ENCODE results near the gene TPSG1. TPM values are rescaled to one million over a fixed set of nuclear protein-coding genes. Genes with fewer than 3 reads are reported as not detected.
"Not testable (repeated sequence)": the region's sequence is repeated elsewhere in the genome, so short reads cannot be mapped to it uniquely, and the experiment has no call there.

TPSG1 gene
- polyA plus RNA-seq, 1 donor (not counting 4 experiments of a cell fraction or from before 2014, with no cell fraction given) = not detected

- H3K9me1 ChIP-seq (ENCODE audit: control insufficient read depth, extremely low read depth, insufficient read depth, low read length) = no peaks in the 10 kb centered on the region
- H3K9me3 ChIP-seq (ENCODE audit: control insufficient read depth, low read depth, low read length) = no peaks in the 10 kb centered on the region
- no peak for FAIRE-seq
- no peak overlapping the region for H3K27ac ChIP-seq (ENCODE audit: control insufficient read depth, insufficient read depth, low read length)
- H4K20me1 ChIP-seq (ENCODE audit: control insufficient read depth, extremely low read depth, insufficient read depth, low read length) = no peaks in the 10 kb centered on the region
- no peaks in the 10 kb centered on the region for H3K79me2 ChIP-seq (ENCODE audit: control insufficient read depth, insufficient read depth, low read length)
- no peak for DNase-seq (ENCODE audit: low read depth, low spot score)
- TF ChIP-seq CTCF (optimal IDR thresholded peaks at IDR 0.05 in 1 of 3, IDR thresholded peaks at IDR 0.05 in 1 of 3, conservative IDR thresholded peaks at IDR 0.05 in 1 of 3; ENCODE audit: extremely low read depth in 1 of 3, insufficient read depth in 2 of 3, low read length in 3 of 3) = no peak
- no peak for TF ChIP-seq EZH2 (IDR thresholded peaks at IDR 0.05; ENCODE audit: low read length)
- H3K27me3 ChIP-seq (ENCODE audit: control insufficient read depth, extremely low read depth, insufficient read depth, low read length) = no peaks in the 10 kb centered on the region
- dilution Hi-C loops (cut with MboI; ENCODE audit: extremely low pct_ligation_motif_present, low sequenced_read_pairs) = no loop called here
- no peaks in the 10 kb centered on the region for H3K36me3 ChIP-seq (ENCODE audit: control insufficient read depth in 2 of 2, extremely low read depth in 1 of 2, insufficient read depth in 2 of 2, low read length in 2 of 2)
- no peak overlapping the region for H2AFZ ChIP-seq (ENCODE audit: control insufficient read depth, low read length)
- no peaks in the 10 kb centered on the region for H3K4me1 ChIP-seq (ENCODE audit: control insufficient read depth, extremely low read depth, insufficient read depth, low read length)
- H3K9ac ChIP-seq (ENCODE audit: control insufficient read depth, extremely low read depth, insufficient read depth, low read length) = no peak overlapping the region
- H3K4me3 ChIP-seq (ENCODE audit: control insufficient read depth in 2 of 3, extremely low read depth in 1 of 3, insufficient read depth in 2 of 3, low read depth in 1 of 3, low read length in 3 of 3) = no peak overlapping the region
- H3K4me2 ChIP-seq (ENCODE audit: control insufficient read depth, extremely low read depth, insufficient read depth, low read depth, low read length) = no peak overlapping the region
These were observed 31.8 kb downstream of the TPSG1 start for GRCh38 chr16:1193143-1193824.

GRCh38 chr16:1192384-1193073 lies 32.5 kb downstream of the TPSG1 start:
- no peaks in the 10 kb centered on the region for H3K9me1 ChIP-seq (ENCODE audit: control insufficient read depth, extremely low read depth, insufficient read depth, low read length)
- H3K9me3 ChIP-seq (ENCODE audit: control insufficient read depth, low read depth, low read length) = no peaks in the 10 kb centered on the region
- FAIRE-seq (no peak), DNase-seq (ENCODE audit: low read depth, low spot score) (no peak)
- H3K4me3 ChIP-seq (ENCODE audit: control insufficient read depth in 2 of 3, extremely low read depth in 1 of 3, insufficient read depth in 2 of 3, low read depth in 1 of 3, low read length in 3 of 3) = no peak overlapping the region
- dilution Hi-C loops (cut with MboI; ENCODE audit: extremely low pct_ligation_motif_present, low sequenced_read_pairs) = no loop called here
- H3K27me3 ChIP-seq (ENCODE audit: control insufficient read depth, extremely low read depth, insufficient read depth, low read length) = no peaks in the 10 kb centered on the region
- H3K79me2 ChIP-seq (ENCODE audit: control insufficient read depth, insufficient read depth, low read length) = no peaks in the 10 kb centered on the region
- H3K4me1 ChIP-seq (ENCODE audit: control insufficient read depth, extremely low read depth, insufficient read depth, low read length) = no peaks in the 10 kb centered on the region
- H2AFZ ChIP-seq (ENCODE audit: control insufficient read depth, low read length) = no peak overlapping the region
- H3K36me3 ChIP-seq (ENCODE audit: control insufficient read depth in 2 of 2, extremely low read depth in 1 of 2, insufficient read depth in 2 of 2, low read length in 2 of 2) = no peaks in the 10 kb centered on the region
- H3K9ac ChIP-seq (ENCODE audit: control insufficient read depth, extremely low read depth, insufficient read depth, low read length) = no peak overlapping the region
- H4K20me1 ChIP-seq (ENCODE audit: control insufficient read depth, extremely low read depth, insufficient read depth, low read length) = no peaks in the 10 kb centered on the region
- no peak overlapping the region for H3K27ac ChIP-seq (ENCODE audit: control insufficient read depth, insufficient read depth, low read length)
- H3K4me2 ChIP-seq (ENCODE audit: control insufficient read depth, extremely low read depth, insufficient read depth, low read depth, low read length) = no peak overlapping the region
- TF ChIP-seq CTCF (optimal IDR thresholded peaks at IDR 0.05 in 1 of 3, IDR thresholded peaks at IDR 0.05 in 1 of 3, conservative IDR thresholded peaks at IDR 0.05 in 1 of 3; ENCODE audit: extremely low read depth in 1 of 3, insufficient read depth in 2 of 3, low read length in 3 of 3) = no peak
- no peak for TF ChIP-seq EZH2 (IDR thresholded peaks at IDR 0.05; ENCODE audit: low read length)

DNA sequence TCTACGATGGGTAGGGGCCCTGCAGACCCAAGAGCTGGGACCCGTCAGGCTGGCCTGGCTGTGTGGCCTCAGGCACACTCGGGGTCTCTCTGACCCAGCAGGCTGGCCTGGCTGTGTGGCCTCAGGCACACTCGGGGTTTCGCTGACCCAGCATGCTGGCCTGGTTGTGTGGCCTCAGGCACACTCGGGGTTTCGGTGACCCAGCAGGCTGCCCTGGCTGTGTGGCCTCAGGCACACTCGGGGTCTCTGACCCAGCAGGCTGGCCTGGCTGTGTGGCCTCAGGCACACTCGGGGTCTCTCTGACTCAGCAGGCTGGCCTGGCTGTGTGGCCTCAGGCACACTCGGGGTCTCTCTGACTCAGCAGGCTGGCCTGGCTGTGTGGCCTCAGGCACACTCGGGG lies 34.3 kb downstream of the TPSG1 start:
- dilution Hi-C loops (cut with MboI; ENCODE audit: extremely low pct_ligation_motif_present, low sequenced_read_pairs); H3K9ac ChIP-seq (ENCODE audit: control insufficient read depth, extremely low read depth, insufficient read depth, low read length); H3K27ac ChIP-seq (ENCODE audit: control insufficient read depth, insufficient read depth, low read length); H3K4me3 ChIP-seq (ENCODE audit: control insufficient read depth in 2 of 3, extremely low read depth in 1 of 3, insufficient read depth in 2 of 3, low read depth in 1 of 3, low read length in 3 of 3); H3K27me3 ChIP-seq (ENCODE audit: control insufficient read depth, extremely low read depth, insufficient read depth, low read length); H3K9me3 ChIP-seq (ENCODE audit: control insufficient read depth, low read depth, low read length); H3K4me1 ChIP-seq (ENCODE audit: control insufficient read depth, extremely low read depth, insufficient read depth, low read length); H4K20me1 ChIP-seq (ENCODE audit: control insufficient read depth, extremely low read depth, insufficient read depth, low read length); DNase-seq (ENCODE audit: low read depth, low spot score); H2AFZ ChIP-seq (ENCODE audit: control insufficient read depth, low read length); H3K79me2 ChIP-seq (ENCODE audit: control insufficient read depth, insufficient read depth, low read length); H3K36me3 ChIP-seq (ENCODE audit: control insufficient read depth in 2 of 2, extremely low read depth in 1 of 2, insufficient read depth in 2 of 2, low read length in 2 of 2); H3K4me2 ChIP-seq (ENCODE audit: control insufficient read depth, extremely low read depth, insufficient read depth, low read depth, low read length); H3K9me1 ChIP-seq (ENCODE audit: control insufficient read depth, extremely low read depth, insufficient read depth, low read length); FAIRE-seq: not testable (repeated sequence)
